ENCODE data around the gene CHCHD3.

Gene CHCHD3

DNA sequence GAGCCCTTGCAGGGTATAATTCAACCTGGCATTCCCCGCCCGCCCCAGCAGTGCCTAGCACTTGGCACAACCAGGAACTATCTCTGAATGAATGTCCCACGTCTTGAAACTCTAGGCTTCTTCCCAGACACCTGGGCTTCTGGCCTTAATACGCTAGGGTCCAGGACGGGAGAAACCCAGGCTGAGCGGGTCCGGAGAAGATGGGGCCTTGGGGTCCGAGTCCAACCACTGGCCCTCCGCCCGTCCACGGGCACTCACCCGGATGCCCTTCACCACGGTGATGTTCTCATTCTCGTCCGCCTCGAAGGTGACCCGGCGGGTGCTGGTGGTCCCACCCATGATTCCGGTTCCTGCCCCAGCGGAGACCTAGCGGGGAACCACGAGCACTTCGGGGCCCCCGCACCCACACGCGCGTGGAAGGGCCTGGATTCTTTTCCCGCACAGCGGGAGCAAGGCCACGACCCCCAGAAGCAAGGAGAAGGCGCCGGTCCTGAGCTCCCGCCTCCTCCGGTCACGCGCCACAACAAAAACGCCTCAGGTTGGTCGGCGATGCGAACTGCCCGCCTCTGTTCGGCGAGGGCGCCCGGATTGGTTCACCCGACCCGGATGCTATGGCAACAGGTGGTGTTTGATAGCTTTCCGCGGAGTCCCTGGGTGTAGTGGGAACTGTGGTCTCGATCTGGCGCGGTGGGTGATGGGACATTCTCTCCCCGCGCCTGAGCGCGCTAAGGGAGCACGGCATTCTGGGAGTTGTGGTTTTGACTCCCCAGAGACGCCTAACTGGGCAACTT is at the start of gene CHCHD3:
Gene CHCHD3, minus strand, starts transcription at position 492 of the 791 bp plus-strand sequence. Its CDS starts 153 bp downstream, at position 339.
- peak; percentile 87 for DNase-seq

DNA sequence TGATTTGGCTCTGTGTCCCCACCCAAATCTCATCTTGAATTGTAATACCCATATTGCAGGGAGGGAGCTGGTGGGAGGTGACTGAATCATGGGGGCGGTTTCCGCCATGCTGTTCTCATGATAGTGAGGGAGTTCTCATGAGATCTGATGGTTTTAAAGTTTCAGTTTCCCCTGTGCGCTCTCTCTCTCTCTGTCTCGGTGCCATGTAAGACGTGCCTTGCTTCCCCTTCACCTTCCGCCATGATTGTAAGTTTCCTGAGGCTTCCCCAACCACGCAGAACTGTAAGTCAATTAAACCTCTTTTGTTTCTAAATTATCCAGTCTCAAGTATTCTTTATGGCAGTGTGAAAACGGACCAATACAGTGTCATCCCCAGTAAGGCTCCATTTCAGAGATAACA is 48.3 kb upstream of the CHCHD3 start:
- DNase-seq = no peak

GRCh38 chr7:133126422-133126821 is 44.5 kb upstream of the CHCHD3 start:
- DNase-seq = no peak

GRCh38 chr7:133124974-133125373 is 43.1 kb upstream of the CHCHD3 start:
- DNase-seq = no peak

GRCh38 chr7:133121175-133121844 is 39.4 kb upstream of the CHCHD3 start:
- DNase-seq = no peak

DNA sequence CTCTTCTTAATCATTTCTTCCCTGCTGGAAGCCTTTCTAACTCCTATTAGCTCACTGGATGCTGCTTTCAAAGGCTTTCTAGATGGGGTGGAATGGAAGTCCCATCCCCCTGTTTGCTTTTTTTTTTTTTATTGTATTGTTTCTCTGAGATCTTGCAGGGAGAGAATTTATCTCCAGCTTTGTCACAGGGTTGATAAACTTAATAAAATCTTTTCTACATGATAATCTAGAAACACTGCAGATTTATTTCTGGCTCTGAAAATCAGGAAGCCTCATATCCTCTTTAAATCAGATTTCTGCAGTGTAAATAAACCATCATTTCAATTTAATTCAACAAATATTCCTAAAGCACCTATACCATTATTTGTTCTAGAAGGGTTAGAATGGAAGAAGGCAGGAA is 37.2 kb upstream of the CHCHD3 start:
- no peak for DNase-seq

DNA sequence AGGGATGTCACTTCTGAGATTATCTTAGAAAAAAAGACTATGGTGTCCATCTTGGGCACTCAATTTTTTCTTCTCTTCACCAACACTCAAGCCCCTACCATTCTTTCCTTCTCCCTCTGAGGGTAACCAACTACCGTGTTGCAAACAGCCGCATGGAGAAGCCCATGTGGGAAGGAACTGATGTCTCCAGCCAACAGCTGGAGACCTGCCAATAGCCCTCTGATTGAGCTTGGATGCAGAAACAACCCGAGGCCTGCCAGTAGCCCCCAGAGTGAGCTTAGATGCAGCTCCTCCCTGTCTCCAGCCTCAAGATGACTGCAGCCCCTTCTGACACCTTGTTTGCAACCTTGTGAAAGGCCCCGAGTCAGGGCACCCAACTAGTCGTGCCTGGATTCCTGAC is 36.4 kb upstream of the CHCHD3 start:
- DNase-seq = no peak

DNA sequence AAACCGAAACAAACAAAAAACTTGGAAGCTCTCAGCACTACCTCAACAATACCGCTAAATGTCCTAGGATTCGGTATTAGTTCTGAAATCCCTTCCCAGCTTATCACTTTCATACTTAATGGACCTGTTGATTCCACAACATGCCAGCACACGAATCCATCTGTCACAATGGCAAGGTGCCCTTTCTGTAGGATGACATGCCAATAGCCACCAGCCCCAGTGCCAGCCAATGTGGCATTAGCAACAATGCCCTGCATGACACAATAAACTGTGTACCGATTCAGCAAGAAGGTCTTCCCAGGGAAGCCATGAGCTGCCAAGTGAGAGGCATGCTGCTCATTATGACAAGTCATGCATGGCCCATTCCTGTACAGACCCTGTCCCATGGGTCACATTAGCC is 35.6 kb upstream of the CHCHD3 start:
- no peak for DNase-seq

DNA sequence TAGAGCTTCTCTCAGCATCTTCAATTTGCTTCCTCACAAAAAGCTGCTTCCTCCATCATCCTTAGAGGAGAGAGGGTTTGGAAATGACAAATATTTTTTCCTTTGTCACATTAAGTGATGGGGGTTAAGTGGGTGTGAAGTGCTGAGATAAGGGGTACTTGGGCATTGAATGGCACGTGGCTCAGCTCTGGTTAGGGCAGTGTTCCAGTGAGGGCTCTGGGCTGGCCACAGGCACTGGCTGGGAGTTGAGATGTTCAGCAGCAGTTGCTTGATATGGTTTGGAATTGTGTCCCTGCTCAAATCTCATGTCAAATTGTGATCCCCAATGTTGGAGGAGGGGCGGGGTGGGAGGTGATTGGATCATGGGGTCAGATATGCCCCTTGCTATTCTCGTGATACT is 33.7 kb upstream of the CHCHD3 start:
- DNase-seq = no peak

DNA sequence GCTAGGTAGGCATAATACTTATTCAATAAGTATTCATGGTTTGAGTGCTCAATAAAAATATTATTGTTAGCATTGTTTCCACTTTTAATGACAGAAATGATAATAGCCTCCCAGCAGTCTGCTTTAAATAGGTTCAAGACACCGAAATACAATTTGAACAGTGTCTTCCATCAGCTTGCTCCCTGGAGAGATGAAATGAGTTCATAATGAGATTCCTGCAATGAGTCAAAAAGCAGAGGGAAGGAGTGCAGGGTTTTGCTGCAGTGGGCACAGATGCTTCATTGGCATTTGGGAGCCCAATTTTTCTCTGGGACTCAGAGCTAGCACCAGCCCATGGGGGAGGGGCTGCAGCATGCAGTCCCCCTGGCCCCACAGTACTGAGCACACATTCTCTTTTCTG is 32.6 kb upstream of the CHCHD3 start:
- no peak for DNase-seq

- no peak for DNase-seq
Measured at GRCh38 chr7:133112976-133113375, 31.1 kb upstream of the CHCHD3 start.

DNA sequence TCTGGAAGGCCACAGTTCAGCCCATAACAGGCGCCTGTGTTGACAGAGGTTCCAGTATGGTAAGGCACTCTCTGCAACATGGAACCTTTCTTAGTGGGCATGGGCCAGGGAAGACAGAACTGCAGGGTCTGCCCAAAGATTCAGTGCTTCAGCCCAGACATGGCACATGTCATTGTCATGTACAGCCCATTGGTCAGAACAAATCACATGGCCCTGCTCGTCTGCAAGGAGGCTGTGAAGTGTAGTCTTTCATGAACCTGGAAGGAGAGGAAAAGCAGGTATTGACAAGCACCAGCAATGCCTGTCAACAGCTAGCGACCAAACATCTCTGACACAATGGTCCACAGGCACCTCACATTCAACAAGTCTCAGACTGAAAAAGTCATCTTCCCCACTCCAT is 30.4 kb upstream of the CHCHD3 start:
- no peak for DNase-seq

DNA sequence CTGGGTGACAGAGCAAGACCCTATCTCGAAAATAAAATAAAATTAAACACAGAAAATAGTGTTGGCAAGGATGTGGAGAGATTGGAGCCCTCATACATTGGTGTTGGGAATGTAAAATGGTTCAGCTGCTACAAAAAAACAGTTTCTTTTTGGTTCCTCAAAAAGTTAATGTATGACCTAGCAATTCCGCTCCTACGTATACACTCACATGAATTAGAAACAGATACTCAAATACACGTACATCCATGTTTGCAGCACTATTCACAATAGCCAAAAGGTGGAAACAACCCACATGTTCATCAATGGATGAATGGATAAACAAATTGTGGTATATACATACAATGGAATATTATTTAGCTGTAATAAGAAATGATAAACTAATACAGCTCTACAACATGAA is 28.4 kb upstream of the CHCHD3 start:
- DNase-seq = no peak

- DNase-seq = no peak
Measured at GRCh38 chr7:133109816-133110215, 27.9 kb upstream of the CHCHD3 start.

DNA sequence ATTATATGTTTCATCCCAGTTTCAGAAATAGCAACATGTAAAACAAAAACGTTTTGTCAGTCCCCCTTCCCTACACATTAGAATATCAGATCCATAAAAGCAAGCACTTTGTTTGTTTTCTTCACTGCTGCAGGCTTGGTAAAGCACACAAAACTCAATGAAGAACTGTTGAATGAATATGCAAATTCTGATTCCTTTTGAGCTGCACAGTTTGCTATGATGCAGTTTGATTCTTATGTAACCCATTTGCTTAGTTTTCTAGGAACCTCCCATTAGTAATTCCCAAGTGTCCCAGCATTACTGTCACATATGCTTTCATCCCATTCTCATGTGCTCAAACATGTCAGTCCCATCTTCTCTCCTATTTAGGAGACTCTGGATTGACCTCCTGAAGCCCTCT is 26.1 kb upstream of the CHCHD3 start:
- DNase-seq = no peak

DNA sequence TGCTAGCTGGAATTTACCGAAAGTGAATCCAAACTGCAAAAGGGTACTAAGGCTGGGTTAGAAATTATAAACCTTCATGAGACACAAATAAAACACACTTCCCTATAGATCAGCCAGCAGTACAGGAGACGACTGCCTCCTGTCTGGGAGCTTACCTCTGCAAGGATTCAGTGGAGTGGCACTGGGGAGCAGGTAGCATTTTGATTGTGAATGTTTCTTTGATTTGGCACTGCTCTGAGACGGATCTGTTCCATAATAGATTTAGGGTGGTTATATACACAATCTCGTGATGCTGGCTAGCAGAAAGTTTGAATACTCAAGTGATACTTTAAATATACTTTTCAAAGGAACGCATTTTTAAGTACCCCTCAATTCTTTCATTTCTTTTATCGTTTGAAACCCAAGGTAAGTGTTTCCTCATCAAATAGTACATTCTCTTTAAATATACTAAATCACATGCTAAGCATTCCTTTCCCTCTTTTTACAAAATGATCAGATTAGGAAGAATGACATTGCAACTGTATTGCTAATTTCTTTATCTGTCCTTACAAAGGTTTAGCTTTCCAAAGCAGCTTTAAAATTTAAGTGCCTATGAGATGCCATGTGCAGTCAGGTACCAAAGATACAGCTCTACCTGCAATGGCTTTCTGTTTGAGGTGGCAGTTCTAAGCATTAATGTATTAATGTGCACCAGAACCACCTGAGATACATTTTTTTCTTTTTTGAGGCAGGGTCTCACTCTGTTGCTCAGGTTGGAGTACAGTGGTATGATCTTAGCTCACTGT is 20.6 kb upstream of the CHCHD3 start:
- no peak for DNase-seq

DNA sequence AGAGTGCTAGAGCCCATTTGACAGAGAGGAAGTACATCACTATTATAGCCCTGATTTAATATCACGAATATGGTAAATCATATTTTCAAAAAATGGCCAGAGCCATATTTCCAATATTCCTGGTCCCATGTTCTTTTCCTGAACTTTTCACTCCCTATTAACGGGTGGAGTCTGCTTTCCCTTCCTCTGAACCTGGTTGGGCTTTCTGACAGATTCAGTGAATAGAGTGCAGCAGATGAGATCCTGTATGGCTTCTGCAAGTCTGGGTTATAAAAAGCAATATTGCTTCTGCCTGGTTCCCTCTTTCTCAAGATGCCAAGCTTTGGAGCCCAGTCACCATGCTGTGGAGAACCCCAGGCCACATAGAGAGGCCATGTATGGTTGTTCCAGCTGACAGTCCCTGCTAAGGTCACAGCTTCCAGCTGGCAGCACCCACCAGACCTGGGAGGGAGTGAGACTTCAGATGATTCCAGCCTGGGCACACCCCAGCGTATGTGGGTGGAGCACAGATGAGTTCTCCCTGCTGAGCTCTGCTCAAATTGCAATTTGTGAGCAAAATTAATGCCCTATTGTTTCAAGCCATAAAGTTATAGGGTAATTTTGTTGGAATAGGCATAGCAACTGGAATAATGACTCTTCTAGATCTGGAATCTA is 17.9 kb upstream of the CHCHD3 start:
- no peak for DNase-seq

GRCh38 chr7:133095119-133095671 is 13.3 kb upstream of the CHCHD3 start:
- no peak for DNase-seq

DNA sequence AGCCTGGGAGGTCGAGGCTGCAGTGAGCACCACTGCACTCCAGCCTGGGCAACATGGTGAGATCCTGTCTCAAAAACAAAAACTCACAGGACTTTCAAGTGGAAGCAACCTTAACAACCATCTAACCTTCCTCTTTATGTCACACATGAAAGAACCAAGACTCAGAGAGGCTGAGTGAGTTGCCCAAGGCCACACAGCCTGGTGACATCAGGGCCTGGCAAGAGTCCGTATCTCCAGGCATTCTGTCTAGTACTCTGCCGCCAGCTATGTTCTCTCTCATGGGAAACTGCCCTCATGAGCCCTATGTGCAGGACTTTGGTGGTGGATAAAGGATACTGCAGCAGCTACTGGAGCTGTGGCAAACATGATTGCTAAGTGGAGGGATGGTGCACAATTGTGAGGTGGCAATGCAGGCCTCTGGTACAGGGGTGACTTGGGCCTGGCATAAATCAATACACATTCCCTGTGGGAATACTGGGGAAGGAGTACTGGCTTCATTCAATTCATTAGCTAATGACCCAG is 10.1 kb upstream of the CHCHD3 start:
- DNase-seq = no peak

GRCh38 chr7:133082390-133082766 is 488 bp upstream of the CHCHD3 start:
- no peak for DNase-seq

GRCh38 chr7:133081119-133081598 is 731 bp downstream of the CHCHD3 start:
- no peak for DNase-seq

DNA sequence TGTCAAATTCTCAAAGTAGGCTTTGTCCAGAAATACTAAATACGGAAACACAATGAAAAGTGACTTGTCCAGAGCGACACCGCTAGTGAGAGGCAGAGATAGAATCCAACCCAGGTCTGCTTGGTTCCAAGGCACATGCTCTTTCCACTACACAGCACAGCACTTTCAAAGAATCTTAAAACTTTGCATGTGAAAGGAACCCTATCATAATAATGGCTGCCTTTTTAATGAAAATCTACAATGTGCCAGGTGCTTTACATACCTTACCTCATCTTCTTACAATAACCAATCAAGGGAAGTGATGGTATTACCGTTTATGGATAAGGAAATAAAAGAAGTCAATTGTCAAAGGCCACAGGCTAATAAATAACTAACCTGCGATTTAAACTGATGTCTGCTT is 2.6 kb downstream of the CHCHD3 start:
- DNase-seq = no peak

DNA sequence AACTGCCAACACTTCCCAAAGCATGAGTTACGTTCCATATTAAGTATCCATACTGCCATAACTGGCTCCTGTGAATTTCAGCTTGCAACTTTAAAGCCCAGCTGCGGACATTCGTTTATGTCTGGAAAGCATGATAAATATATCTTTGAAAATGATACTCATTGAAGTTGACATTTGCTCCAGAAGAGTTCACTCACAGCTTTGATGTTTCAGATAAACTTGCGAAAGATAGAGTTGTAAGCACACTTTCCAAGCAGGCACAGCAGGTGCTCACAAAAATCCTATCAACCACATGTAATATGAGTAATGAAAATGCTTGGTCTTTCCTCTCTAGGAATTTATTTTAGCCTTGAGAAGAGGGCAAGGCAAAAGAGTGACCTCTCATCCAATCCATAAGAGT is 4.5 kb downstream of the CHCHD3 start:
- no peak for DNase-seq

Measured in NCI-H1436 treated with DMSO at 0.1 percent for 48 hours (cell line).